SK-N-SH (cell line): ENCODE measurements around the gene OTOP1. TPM values are rescaled to one million over a fixed set of nuclear protein-coding genes. Genes with fewer than 3 reads are reported as not detected.

Source experiments
- CTCF ChIA-PET: fragments of 300-600, 350-600 bp; formaldehyde crosslinking; extraction: SDS; loops from one replicate; lab custom pipeline; 2021; lab: Yijun Ruan, JAX
- POLR2A ChIA-PET: fragments of 350-600 bp; sonication (Branson Sonifier 250); formaldehyde crosslinking; extraction: SDS; loops from one replicate; lab custom pipeline; 2020; ENCODE audit warnings: antibody characterized with exemption, inconsistent platforms; lab: Yijun Ruan, JAX
- DNase-seq: peaks from one replicate; pipeline ENCODE4 v3.0.0; 2012
- H2AFZ ChIP-seq: fragments of 200-600 bp; sonication (generic); 2 replicates; pipeline ENCODE4 v1.8.1; 2016; ENCODE audit warnings: antibody characterized with exemption, mild to moderate bottlenecking, low read depth
- H3F3A ChIP-seq: fragments of 200-600 bp; sonication (generic); replicated peaks from 2 replicates; pipeline ENCODE3; 2016; ENCODE audit warnings: antibody characterized with exemption, mild to moderate bottlenecking; ENCODE audit not compliant: insufficient read depth
- H3K27ac ChIP-seq, 2 experiments: fragments of 200-500 bp in 1 of 2; fragments of 200-600 bp in 1 of 2; sonication (Bioruptor generic) in 1 of 2; sonication (generic), shearing (Covaris generic) in 1 of 2; 2 replicates each; pipeline versions ENCODE4 v1.5.1 to v1.6.1; 2014 to 2016; ENCODE audit warnings: low read depth in 2 of 2, inconsistent platforms in 1 of 2, low read length in 1 of 2, mild to moderate bottlenecking in 1 of 2, mixed read lengths in 1 of 2
- H3K27me3 ChIP-seq: fragments of 200-600 bp; sonication (generic), shearing (Covaris generic); 2 replicates; pipeline ENCODE4 v1.6.1; 2016; ENCODE audit warnings: mixed run types; ENCODE audit not compliant: insufficient read depth
- H3K36me3 ChIP-seq, 2 experiments: fragments of 200-500 bp in 1 of 2; fragments of 200-600 bp in 1 of 2; sonication (Bioruptor generic) in 1 of 2; sonication (generic) in 1 of 2; replicated peaks in 1 of 2; 2 replicates each; pipeline versions ENCODE3 to v1.5.1; 2014 to 2016; ENCODE audit warnings: low read length in 1 of 2, mild to moderate bottlenecking in 1 of 2; ENCODE audit not compliant: insufficient read depth in 2 of 2, control insufficient read depth in 1 of 2
- H3K4me1 ChIP-seq, 2 experiments: fragments of 200-500 bp in 1 of 2; fragments of 200-600 bp in 1 of 2; sonication (Bioruptor generic) in 1 of 2; sonication (generic), shearing (Covaris generic) in 1 of 2; 2 replicates each; pipeline versions ENCODE4 v1.5.1 to v1.6.1; 2014 to 2016; ENCODE audit warnings: low read depth in 1 of 2, low read length in 1 of 2, mixed run types in 1 of 2; ENCODE audit not compliant: insufficient read depth in 2 of 2, control insufficient read depth in 1 of 2
- H3K4me2 ChIP-seq: fragments of 200-600 bp; sonication (generic), shearing (Covaris generic); 2 replicates; pipeline ENCODE4 v1.6.1; 2017; ENCODE audit warnings: mixed run types
- H3K4me3 ChIP-seq, 2 experiments: fragments of 200-500 bp in 1 of 2; fragments of 200-600 bp in 1 of 2; sonication (Bioruptor generic) in 1 of 2; sonication (generic), shearing (Covaris generic) in 1 of 2; 2 replicates each; pipeline versions ENCODE4 v1.5.1 to v1.8.1; 2014 to 2016; ENCODE audit warnings: low read depth in 2 of 2, inconsistent platforms in 1 of 2, low read length in 1 of 2, mild to moderate bottlenecking in 1 of 2, mixed read lengths in 1 of 2, moderate library complexity in 1 of 2
- H3K79me2 ChIP-seq: fragments of 200-600 bp; sonication (generic); 2 replicates; pipeline ENCODE4 v1.8.1; 2017; ENCODE audit warnings: mild to moderate bottlenecking; ENCODE audit not compliant: insufficient read depth
- H3K9ac ChIP-seq: fragments of 200-600 bp; sonication (generic); 2 replicates; pipeline ENCODE4 v1.6.1; 2017; ENCODE audit warnings: mixed run types
- H3K9me2 ChIP-seq: fragments of 200-600 bp; sonication (generic); 2 replicates; pipeline ENCODE4 v1.6.1; 2017; ENCODE audit warnings: mixed run types
- H3K9me3 ChIP-seq: fragments of 200-600 bp; sonication (generic); 2 replicates; pipeline ENCODE4 v1.6.1; 2017; ENCODE audit warnings: mixed run types, mild to moderate bottlenecking, moderate library complexity
- H4K20me1 ChIP-seq: fragments of 200-600 bp; sonication (generic); 2 replicates; pipeline ENCODE4 v1.6.1; 2017; ENCODE audit warnings: mild to moderate bottlenecking, mixed run types; ENCODE audit not compliant: insufficient read depth
- ELF1 ChIP-seq: IDR thresholded peaks from 2 replicates; pipeline ENCODE4 v1.4.0; 2012
- EZH2phosphoT487 ChIP-seq: fragments of 200-600 bp; sonication (generic); IDR thresholded peaks from 2 replicates; pipeline ENCODE4 v1.6.1; 2017; ENCODE audit warnings: low read depth, mixed run types, mild to moderate bottlenecking, antibody characterized with exemption, moderate library complexity, borderline replicate concordance
- FOXJ3 ChIP-seq: sonication (generic); formaldehyde crosslinking; IDR thresholded peaks from 2 replicates; pipeline ENCODE4 v1.5.1; 2020; ENCODE audit warnings: mild to moderate bottlenecking, missing genetic modification reagents
- GATA2 ChIP-seq: sonication (generic); formaldehyde crosslinking; IDR thresholded peaks from 2 replicates; pipeline ENCODE4 v1.5.0; 2020; ENCODE audit warnings: mild to moderate bottlenecking, missing genetic modification reagents
- JUND ChIP-seq: IDR thresholded peaks from 2 replicates; pipeline ENCODE4 v1.4.0; 2012
- MEF2A ChIP-seq: IDR thresholded peaks from 2 replicates; pipeline ENCODE4 v1.4.0; 2012; ENCODE audit warnings: low read depth, borderline replicate concordance
- MXI1 ChIP-seq: IDR thresholded peaks from 2 replicates; pipeline ENCODE4 v1.6.1; 2012; ENCODE audit warnings: mild to moderate bottlenecking, low read depth, low read length, improper control_type of control experiment
- NFIC ChIP-seq: IDR thresholded peaks from 2 replicates; pipeline ENCODE4 v1.4.0; 2012; ENCODE audit warnings: borderline replicate concordance
- NRF1 ChIP-seq: IDR thresholded peaks from 2 replicates; pipeline ENCODE4 v1.6.1; 2012; ENCODE audit warnings: low read depth, mild to moderate bottlenecking, low read length
- RAD21 ChIP-seq: IDR thresholded peaks from 2 replicates; pipeline ENCODE4 v1.6.1; 2012; ENCODE audit warnings: mild to moderate bottlenecking, low read length
- RCOR1 ChIP-seq: fragments of 150-350 bp; IDR thresholded peaks from 2 replicates; pipeline ENCODE4 v1.6.1; 2017; ENCODE audit warnings: antibody characterized with exemption, low read length
- RFX5 ChIP-seq: IDR thresholded peaks from 2 replicates; pipeline ENCODE4 v1.6.1; 2012; ENCODE audit warnings: mild to moderate bottlenecking, improper control_type of control experiment, low read length
- RXRA ChIP-seq: IDR thresholded peaks from 2 replicates; pipeline ENCODE4 v1.4.0; 2012; ENCODE audit warnings: low read depth, mild to moderate bottlenecking, borderline replicate concordance
- SIN3A ChIP-seq: IDR thresholded peaks from 2 replicates; pipeline ENCODE4 v1.6.1; 2012; ENCODE audit warnings: low read depth, mild to moderate bottlenecking, low read length, moderate library complexity, borderline replicate concordance
- SMC3 ChIP-seq: IDR thresholded peaks from 2 replicates; pipeline ENCODE4 v1.6.1; 2012; ENCODE audit warnings: low read depth, low read length, improper control_type of control experiment
- TAF1 ChIP-seq: IDR thresholded peaks from 2 replicates; pipeline ENCODE4 v1.6.1; 2012; ENCODE audit warnings: low read depth, mild to moderate bottlenecking, low read length, moderate library complexity, borderline replicate concordance
- TCF12 ChIP-seq: IDR thresholded peaks from 2 replicates; pipeline ENCODE4 v1.4.0; 2012
- TEAD4 ChIP-seq: IDR thresholded peaks from 2 replicates; pipeline ENCODE4 v1.4.0; 2012; ENCODE audit warnings: mild to moderate bottlenecking, borderline replicate concordance; ENCODE audit not compliant: insufficient read depth
- YY1 ChIP-seq: IDR thresholded peaks from 2 replicates; pipeline ENCODE4 v1.4.0; 2012; ENCODE audit warnings: low read depth, mild to moderate bottlenecking
- WGBS: methylation state at CpG from one replicate; pipeline ENCODE4 v1.1.6; 2017; ENCODE audit warnings: low lambda C conversion rate; 5-methylcytosine and 5-hydroxymethylcytosine counted together
- polyA plus RNA-seq, 3 experiments: library from polyadenylated mRNA; depleted of rRNA; stranded (reverse); fragments of >200 nt; gene quantifications; 2 replicates each; pipeline ENCODE4 v1.2.3, GENCODE V29; 2012
- TF ChIP-seq, protein P1 (sequence below): fragments of 200-600 bp; sonication (generic); IDR thresholded peaks from 2 replicates; pipeline ENCODE4 v1.6.1; 2017; ENCODE audit warnings: antibody characterized with exemption, mild to moderate bottlenecking, moderate library complexity

Gene OTOP1
- polyA plus RNA-seq, 1 of the 3 experiments (the other 2 are of a cell fraction): not detected

DNA sequence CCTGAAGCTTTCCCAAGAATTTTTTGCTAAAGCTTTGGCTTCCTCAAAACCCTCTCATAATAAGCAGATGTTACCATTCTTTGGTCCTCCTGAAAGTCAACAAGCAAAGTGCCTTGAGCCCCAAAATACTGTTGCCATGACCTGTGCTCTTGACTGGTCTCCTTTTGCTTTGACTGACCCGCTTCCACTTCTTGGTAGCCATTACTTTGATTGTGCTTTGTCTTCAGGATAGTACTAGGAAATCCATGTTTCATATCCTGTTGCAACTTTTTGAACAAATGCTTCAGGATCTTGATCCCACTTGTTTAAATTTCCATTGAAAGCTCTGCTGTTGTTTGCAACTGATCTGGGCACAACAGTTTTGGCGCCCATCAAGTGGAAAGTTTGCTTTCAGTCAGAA lies 6.9 kb upstream of the OTOP1 start:
- no peaks in the 10 kb centered on the region for H3K9me2 ChIP-seq
- 80% methylated on average over 2 of the region's 2 CpGs for WGBS
- no peaks in the 10 kb centered on the region for H3K9me3 ChIP-seq
- CTCF ChIA-PET: no interaction called here
- H3K27me3 ChIP-seq: peaks cover 6% of the 10 kb centered on the region
- no peaks in the 10 kb centered on the region for H3F3A ChIP-seq
- H3K4me1 ChIP-seq: no peaks in the 10 kb centered on the region
- TF ChIP-seq RFX5 (no peak), MEF2A (no peak), SMC3 (no peak)
- no peak for DNase-seq
- H3K79me2 ChIP-seq: no peaks in the 10 kb centered on the region
- no peak overlapping the region for H3K27ac ChIP-seq
- no peaks in the 10 kb centered on the region for H4K20me1 ChIP-seq
- H3K4me2 ChIP-seq: no peak overlapping the region
- no peak overlapping the region for H3K9ac ChIP-seq
- H3K4me3 ChIP-seq: no peak overlapping the region
- H3K36me3 ChIP-seq: peaks cover 14 to 22% of the 10 kb centered on the region in 2 experiments
- no peak overlapping the region for H2AFZ ChIP-seq
- POLR2A ChIA-PET: no interaction called here

DNA sequence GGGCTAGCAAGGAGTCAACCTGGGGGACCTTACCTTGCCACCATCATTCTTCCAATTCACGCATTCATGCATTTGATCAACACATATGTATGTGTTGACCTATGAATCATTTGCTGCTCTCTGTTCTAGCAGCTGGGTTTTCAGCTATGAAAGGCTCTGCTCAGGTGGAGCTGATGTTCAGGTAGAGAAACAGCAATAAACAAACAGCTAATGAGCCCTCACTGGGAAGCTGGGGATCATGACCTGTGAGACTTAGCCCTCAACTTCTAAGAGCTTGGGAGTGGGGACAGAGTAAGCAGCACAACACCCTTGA lies 1.6 kb upstream of the OTOP1 start:
- POLR2A ChIA-PET: no interaction called here
- CTCF ChIA-PET: no interaction called here
- H3K79me2 ChIP-seq: no peaks in the 10 kb centered on the region

DNA sequence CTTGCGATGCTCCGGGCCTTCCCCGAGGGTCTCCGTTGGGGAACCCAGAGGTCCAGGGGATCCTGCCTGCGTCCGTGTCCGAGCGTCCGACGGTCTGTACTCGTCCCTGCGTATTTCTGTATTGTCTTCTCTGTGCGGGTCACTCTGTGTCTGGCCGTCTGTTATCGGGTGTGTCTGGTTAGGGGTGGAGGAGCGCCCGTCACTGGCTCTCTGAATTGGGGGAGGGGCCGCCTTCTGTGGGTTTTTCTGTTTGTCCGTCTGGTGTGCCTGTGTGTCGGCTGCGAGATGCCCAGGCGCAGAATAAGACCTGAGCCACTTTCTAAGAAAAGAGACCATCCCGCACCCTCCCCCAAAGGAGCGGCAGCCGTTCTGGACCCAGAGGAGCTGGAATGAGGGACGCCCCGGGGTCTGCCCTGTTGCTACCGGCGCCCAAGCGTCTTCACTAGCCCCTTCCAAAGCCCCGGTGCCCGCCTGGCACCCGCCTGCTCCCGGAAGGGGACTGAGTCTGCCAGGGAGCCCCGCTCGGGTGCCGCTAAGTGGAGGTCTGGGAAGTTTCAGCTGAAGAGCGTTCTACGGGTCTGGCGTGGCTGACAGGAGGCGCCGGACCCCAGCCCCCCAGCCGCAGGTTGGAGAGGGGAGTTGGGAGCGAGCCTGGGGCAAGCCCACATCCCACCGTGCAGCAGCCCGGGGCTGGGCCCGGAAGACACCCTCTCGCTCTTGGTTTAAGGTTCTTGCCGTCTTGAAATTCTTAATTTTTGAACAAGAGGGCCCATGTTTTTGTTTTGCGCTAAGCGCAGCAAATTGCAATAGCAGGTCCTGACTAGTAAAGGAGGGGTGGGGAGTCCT lies 1.0 kb upstream of the OTOP1 start:
- Histone ChIP-seq H2AFZ (no peak overlapping the region), H4K20me1 (no peaks in the 10 kb centered on the region), H3K36me3 (no peaks in the 10 kb centered on the region), H3K4me3 (no peak overlapping the region), H3K4me1 (no peaks in the 10 kb centered on the region), H3K4me2 (peak overlapping the region; percentile 7; the same call in 1 of the 2 replicates), H3K27me3 (peaks cover 43% of the 10 kb centered on the region), H3F3A (no peaks in the 10 kb centered on the region), H3K79me2 (no peaks in the 10 kb centered on the region), H3K9me3 (no peaks in the 10 kb centered on the region), H3K9ac (no peak overlapping the region), H3K27ac (no peak overlapping the region), H3K9me2 (no peaks in the 10 kb centered on the region)
- ChIA-PET POLR2A (no interaction called here), CTCF (no interaction called here)
- TF ChIP-seq JUND (no peak), RCOR1 (no peak), RXRA (no peak), MXI1 (no peak), FOXJ3 (CRISPR knock-in tag) (no peak), SIN3A (no peak), EZH2phosphoT487 (no peak), NRF1 (no peak), YY1 (no peak), ELF1 (no peak), TEAD4 (no peak), NFIC (no peak), RAD21 (no peak), TCF12 (no peak), TAF1 (no peak), GATA2 (no peak)
- TF ChIP-seq, protein P1, sequence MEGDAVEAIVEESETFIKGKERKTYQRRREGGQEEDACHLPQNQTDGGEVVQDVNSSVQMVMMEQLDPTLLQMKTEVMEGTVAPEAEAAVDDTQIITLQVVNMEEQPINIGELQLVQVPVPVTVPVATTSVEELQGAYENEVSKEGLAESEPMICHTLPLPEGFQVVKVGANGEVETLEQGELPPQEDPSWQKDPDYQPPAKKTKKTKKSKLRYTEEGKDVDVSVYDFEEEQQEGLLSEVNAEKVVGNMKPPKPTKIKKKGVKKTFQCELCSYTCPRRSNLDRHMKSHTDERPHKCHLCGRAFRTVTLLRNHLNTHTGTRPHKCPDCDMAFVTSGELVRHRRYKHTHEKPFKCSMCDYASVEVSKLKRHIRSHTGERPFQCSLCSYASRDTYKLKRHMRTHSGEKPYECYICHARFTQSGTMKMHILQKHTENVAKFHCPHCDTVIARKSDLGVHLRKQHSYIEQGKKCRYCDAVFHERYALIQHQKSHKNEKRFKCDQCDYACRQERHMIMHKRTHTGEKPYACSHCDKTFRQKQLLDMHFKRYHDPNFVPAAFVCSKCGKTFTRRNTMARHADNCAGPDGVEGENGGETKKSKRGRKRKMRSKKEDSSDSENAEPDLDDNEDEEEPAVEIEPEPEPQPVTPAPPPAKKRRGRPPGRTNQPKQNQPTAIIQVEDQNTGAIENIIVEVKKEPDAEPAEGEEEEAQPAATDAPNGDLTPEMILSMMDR: no peak
- DNase-seq: peak; percentile 61
- 2% methylated on average over 13 of the region's 51 CpGs for WGBS

More for the DNA sequence above, 1.6 kb upstream of the OTOP1 start:
- H3F3A ChIP-seq: no peaks in the 10 kb centered on the region
- no peak for TF ChIP-seq SMC3
- no peak for TF ChIP-seq EZH2phosphoT487
- no peak for TF ChIP-seq TAF1
- no peak overlapping the region for H2AFZ ChIP-seq
- H3K4me3 ChIP-seq: no peak overlapping the region
- no peaks in the 10 kb centered on the region for H4K20me1 ChIP-seq
- H3K4me2 ChIP-seq: no peak overlapping the region
- WGBS: 33% methylated on average over 1 of the region's 1 CpG
- H3K9me3 ChIP-seq: no peaks in the 10 kb centered on the region
- no peak overlapping the region for H3K9ac ChIP-seq
- no peaks in the 10 kb centered on the region for H3K4me1 ChIP-seq
- no peak overlapping the region for H3K27ac ChIP-seq
- H3K36me3 ChIP-seq: no peaks in the 10 kb centered on the region
- peaks cover 37% of the 10 kb centered on the region for H3K27me3 ChIP-seq
- no peaks in the 10 kb centered on the region for H3K9me2 ChIP-seq
- no peak for DNase-seq
